ENCODE results near the gene PLOD3. TPM values are rescaled to one million over a fixed set of nuclear protein-coding genes. Genes with fewer than 3 reads are reported as not detected.

The PLOD3 gene
- total and polyA plus RNA-seq, 4 experiments from 2014 or later: 24.6 to 72.4 (median 47.2) TPM

DNA sequence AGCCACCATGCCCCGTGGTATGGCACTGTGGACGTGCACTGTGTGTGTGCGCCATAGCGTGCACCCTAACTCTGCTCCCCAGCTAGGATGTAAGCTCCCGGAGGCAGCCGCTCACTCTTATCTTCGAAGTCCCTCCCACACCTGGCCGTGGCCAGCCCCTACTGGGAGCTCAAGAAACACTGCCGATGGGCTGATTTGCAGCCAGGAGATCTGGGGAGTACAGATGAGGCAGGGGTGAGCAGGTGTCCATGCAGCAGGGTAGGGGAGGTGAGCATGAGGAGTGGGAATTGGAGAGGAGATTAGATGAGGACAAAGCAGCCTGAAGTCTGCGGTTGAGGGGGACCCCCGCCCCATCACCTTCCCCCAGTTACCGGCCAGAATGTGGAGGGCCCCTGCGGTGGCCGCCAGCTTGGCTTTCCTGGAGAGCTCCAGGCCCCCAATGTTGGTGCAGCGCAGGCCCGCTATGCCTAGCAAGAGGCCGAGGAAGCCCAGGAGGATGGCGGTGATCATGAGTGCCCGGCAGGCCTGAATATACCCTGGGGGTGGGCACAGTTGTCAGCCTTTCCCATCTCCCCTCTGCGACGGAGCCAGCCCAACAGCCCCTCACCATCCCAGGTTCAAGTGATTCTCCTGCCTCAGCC lies 16.6 kb upstream of the PLOD3 start:
- no peaks in the 10 kb centered on the region for H3K27me3 ChIP-seq (ENCODE audit: insufficient read depth, low read length)
- no peak overlapping the region for H3K27ac ChIP-seq (ENCODE audit: low read depth, low read length)

DNA sequence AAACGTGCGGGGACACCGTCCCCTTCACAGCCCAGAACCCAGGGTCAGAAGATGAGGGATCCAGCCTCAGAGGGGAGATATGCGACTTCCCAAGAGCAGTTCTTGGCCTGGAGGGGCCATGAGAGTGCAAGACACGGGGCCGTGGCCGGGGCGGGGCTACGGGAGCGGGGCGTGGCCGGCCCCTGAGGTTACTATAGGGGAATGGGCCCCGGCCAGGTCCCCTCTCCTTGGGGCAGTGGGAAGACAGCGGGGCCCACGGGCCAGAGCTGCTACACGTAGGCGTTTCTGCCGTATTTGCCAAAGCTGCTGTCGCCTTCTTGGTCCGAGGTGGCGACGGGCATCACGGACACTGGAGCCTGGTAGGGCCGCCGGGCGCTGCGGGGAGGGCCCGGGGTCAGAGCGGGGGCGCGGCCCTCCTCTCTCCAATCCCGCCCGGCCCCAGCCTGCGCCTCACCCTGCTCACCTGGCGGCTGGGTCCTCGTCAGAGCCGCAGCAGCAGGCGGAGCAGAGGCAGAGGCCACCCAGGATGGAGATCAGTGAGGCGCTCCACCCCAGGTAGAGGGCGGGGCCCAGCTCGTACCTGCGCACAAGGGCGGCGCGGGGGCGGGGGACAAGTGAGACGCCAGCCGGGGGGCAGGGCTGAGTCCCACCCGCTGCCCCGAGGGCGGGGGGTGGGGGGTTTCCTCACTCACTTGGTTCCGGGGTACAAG lies 14.9 kb upstream of the PLOD3 start:
- ChIA-PET POLR2A (ENCODE audit: partially characterized antibody) (interaction anchor here (2.8 kb wide), 1 partner anchor 20 kb away, joined by 7 read pairs; no protein-coding TSS in a partner anchor), CTCF (ENCODE audit: partially characterized antibody) (interaction anchor here (1.0 kb wide), 1 partner anchor 12 kb away, joined by 4 read pairs; no protein-coding TSS in a partner anchor)
- H3K27ac Mint-ChIP-seq: peak overlapping the region in 1 of 7 donors; percentile 42
- H3K4me1 Mint-ChIP-seq: peaks cover 0 to 4% (median 1%) of the 10 kb centered on the region in 4 donors
- H3K4me3 Mint-ChIP-seq: no peak overlapping the region
- H3K36me3 ChIP-seq (ENCODE audit: insufficient read depth, low read length): peaks cover 6% of the 10 kb centered on the region
- H3K36me3 Mint-ChIP-seq: peaks cover 4 to 31% of the 10 kb centered on the region in 2 donors
- no peak for DNase-seq
- no peak overlapping the region for H3K4me3 ChIP-seq (ENCODE audit: low read length in 2 of 2)
- H3K27ac ChIP-seq (ENCODE audit: low read depth, low read length): no peak overlapping the region
- H3K27me3 ChIP-seq (ENCODE audit: insufficient read depth, low read length): no peaks in the 10 kb centered on the region
- H3K9me3 ChIP-seq (ENCODE audit: control insufficient read depth in 1 of 2, low read length in 2 of 2): no peaks in the 10 kb centered on the region
- H3K9me3 Mint-ChIP-seq: peaks cover 0 to 2% (median 0%) of the 10 kb centered on the region in 8 donors
- no peaks in the 10 kb centered on the region for H3K27me3 Mint-ChIP-seq
- intact Hi-C loops (cut with micrococcal nuclease): no loop called here
- H3K4me1 ChIP-seq (ENCODE audit: insufficient read depth, low read length): no peaks in the 10 kb centered on the region

More for the DNA sequence above, 16.6 kb upstream of the PLOD3 start:
- Mint-ChIP-seq H3K4me3 (no peak overlapping the region), H3K4me1 (peaks cover 0 to 4% (median 2%) of the 10 kb centered on the region in 4 donors), H3K27me3 (no peaks in the 10 kb centered on the region), H3K27ac (peak overlapping the region in 1 of 7 donors; percentile 22), H3K9me3 (peaks cover 0 to 2% (median 0%) of the 10 kb centered on the region in 8 donors), H3K36me3 (peaks cover 8 to 25% of the 10 kb centered on the region in 2 donors)
- ChIA-PET POLR2A (ENCODE audit: partially characterized antibody) (interaction anchor here (2.8 kb wide), 1 partner anchor 18 kb away, joined by 7 read pairs; no protein-coding TSS in a partner anchor), CTCF (ENCODE audit: partially characterized antibody) (interaction anchor here (1.8 to 2.9 kb wide), 2 partner anchors 10 to 48 kb away, joined by 4 to 24 read pairs; partner anchors contain the start of gene FIS1)
- H3K4me3 ChIP-seq (ENCODE audit: low read length in 2 of 2): no peak overlapping the region
- H3K9me3 ChIP-seq (ENCODE audit: control insufficient read depth in 1 of 2, low read length in 2 of 2): no peaks in the 10 kb centered on the region
- DNase-seq: no peak
- no peaks in the 10 kb centered on the region for H3K4me1 ChIP-seq (ENCODE audit: insufficient read depth, low read length)
- H3K36me3 ChIP-seq (ENCODE audit: insufficient read depth, low read length): peaks cover 15% of the 10 kb centered on the region
- intact Hi-C loops (cut with micrococcal nuclease): no loop called here

DNA sequence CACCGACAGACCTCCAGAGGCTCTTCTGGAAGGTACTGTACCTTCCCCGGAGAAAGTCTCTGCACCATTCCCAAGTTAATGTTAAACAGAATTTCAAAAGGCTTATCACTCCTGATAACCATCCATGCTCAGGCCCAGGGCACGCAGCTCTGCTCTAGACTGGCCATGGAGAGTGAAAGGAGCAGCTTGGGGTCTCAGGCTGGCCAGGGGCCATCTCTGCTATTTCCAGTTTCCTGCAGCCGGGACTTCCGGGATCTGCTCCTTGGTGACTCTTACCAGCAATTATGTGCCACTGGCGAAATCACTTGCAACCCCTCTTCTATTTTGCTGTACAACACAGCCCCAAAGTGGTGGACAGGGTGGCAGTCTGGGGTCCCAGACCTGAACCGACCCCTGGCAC lies 14.3 kb upstream of the PLOD3 start:
- peak overlapping the region in 2 of 7 donors; percentile 37 to 47 for H3K27ac Mint-ChIP-seq

DNA sequence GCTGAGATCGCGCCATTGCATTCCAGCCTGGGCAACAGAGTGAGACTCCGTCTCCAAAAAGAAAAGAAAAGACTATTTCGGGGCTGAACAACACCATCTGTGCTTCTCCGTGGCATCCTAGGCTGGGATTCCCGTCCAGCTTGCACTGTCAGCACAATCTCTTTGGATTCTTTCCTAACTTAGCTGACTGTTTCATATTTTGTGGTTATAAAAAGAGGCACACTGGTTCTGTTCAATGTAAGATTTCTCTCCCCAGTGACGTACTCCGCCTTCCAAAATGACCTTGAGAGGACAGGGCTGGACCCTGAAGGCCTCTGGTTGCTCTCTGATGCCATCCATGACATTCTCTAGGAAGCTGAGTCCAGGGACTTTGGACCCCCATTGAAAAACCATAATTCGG lies 9.3 kb upstream of the PLOD3 start:
- Mint-ChIP-seq H3K27ac (no peak overlapping the region), H3K9me3 (peaks cover 0 to 2% (median 0%) of the 10 kb centered on the region in 8 donors), H3K4me1 (peaks cover 0 to 5% (median 4%) of the 10 kb centered on the region in 4 donors), H3K27me3 (no peaks in the 10 kb centered on the region), H3K36me3 (peaks cover 12 to 48% of the 10 kb centered on the region in 2 donors), H3K4me3 (no peak overlapping the region)
- Histone ChIP-seq H3K9me3 (ENCODE audit: control insufficient read depth in 1 of 2, low read length in 2 of 2) (no peaks in the 10 kb centered on the region), H3K36me3 (ENCODE audit: insufficient read depth, low read length) (peaks cover 22% of the 10 kb centered on the region), H3K4me3 (ENCODE audit: low read length in 2 of 2) (no peak overlapping the region), H3K4me1 (ENCODE audit: insufficient read depth, low read length) (no peaks in the 10 kb centered on the region), H3K27ac (ENCODE audit: low read depth, low read length) (no peak overlapping the region), H3K27me3 (ENCODE audit: insufficient read depth, low read length) (no peaks in the 10 kb centered on the region)
- POLR2A ChIA-PET (ENCODE audit: partially characterized antibody): interaction anchor here (0.7 to 1.8 kb wide), 4 partner anchors 9 to 19 kb away, joined by 3 to 7 read pairs (median 5); partner anchors contain the start of genes CLDN15, PLOD3 and ZNHIT1
- intact Hi-C loops (cut with micrococcal nuclease): no loop called here
- no peak for DNase-seq
- CTCF ChIA-PET (ENCODE audit: partially characterized antibody): interaction anchor here (0.8 kb wide), 1 partner anchor 64 kb away, joined by 4 read pairs; no protein-coding TSS in a partner anchor

More for the DNA sequence above, 14.3 kb upstream of the PLOD3 start:
- intact Hi-C loops (cut with micrococcal nuclease): no loop called here
- ChIA-PET POLR2A (ENCODE audit: partially characterized antibody) (interaction anchor here (2.8 kb wide), 1 partner anchor 14 kb away, joined by 8 read pairs; the partner anchor contains the start of genes PLOD3 and ZNHIT1), CTCF (ENCODE audit: partially characterized antibody) (interaction anchor here (1.4 kb wide), 1 partner anchor 13 kb away, joined by 6 read pairs; the partner anchor contains the start of gene FIS1)
- no peak for DNase-seq
- Mint-ChIP-seq H3K4me3 (no peak overlapping the region), H3K4me1 (peaks cover 0 to 4% (median 1%) of the 10 kb centered on the region in 4 donors), H3K36me3 (peaks cover 4 to 34% of the 10 kb centered on the region in 2 donors), H3K9me3 (peaks cover 0 to 2% (median 0%) of the 10 kb centered on the region in 8 donors), H3K27me3 (no peaks in the 10 kb centered on the region)
- H3K36me3 ChIP-seq (ENCODE audit: insufficient read depth, low read length): peaks cover 3% of the 10 kb centered on the region
- H3K27ac ChIP-seq (ENCODE audit: low read depth, low read length): no peak overlapping the region
- no peak overlapping the region for H3K4me3 ChIP-seq (ENCODE audit: low read length in 2 of 2)
- no peaks in the 10 kb centered on the region for H3K4me1 ChIP-seq (ENCODE audit: insufficient read depth, low read length)
- no peaks in the 10 kb centered on the region for H3K27me3 ChIP-seq (ENCODE audit: insufficient read depth, low read length)
- H3K9me3 ChIP-seq (ENCODE audit: control insufficient read depth in 1 of 2, low read length in 2 of 2): no peaks in the 10 kb centered on the region

DNA sequence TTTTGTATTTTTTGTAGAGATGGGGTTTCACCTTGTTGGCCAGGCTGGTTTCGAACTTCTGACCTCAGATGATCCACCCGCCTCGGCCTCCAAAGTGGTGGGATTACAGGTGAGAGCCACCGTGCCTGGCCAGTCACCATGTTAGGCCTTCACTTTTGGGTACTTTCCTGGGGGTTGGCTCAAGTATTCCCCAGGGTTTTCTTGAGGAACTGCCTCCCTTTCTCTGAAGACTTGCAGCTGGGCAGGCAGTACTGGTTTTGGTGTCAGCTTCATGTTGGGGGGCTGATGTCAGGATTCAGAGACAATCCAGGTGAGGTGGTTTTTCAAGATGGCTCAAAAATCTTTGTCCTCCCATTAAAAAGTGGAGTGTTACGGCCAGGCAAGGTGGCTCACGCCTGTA lies 8.3 kb upstream of the PLOD3 start:
- H3K27ac ChIP-seq (ENCODE audit: low read depth, low read length): no peak overlapping the region
- Mint-ChIP-seq H3K27me3 (no peaks in the 10 kb centered on the region), H3K4me1 (peaks cover 0 to 9% (median 3%) of the 10 kb centered on the region in 4 donors), H3K9me3 (no peaks in the 10 kb centered on the region), H3K4me3 (no peak overlapping the region), H3K36me3 (peaks cover 10 to 46% of the 10 kb centered on the region in 2 donors), H3K27ac (no peak overlapping the region)
- peaks cover 22% of the 10 kb centered on the region for H3K36me3 ChIP-seq (ENCODE audit: insufficient read depth, low read length)
- no peaks in the 10 kb centered on the region for H3K9me3 ChIP-seq (ENCODE audit: control insufficient read depth in 1 of 2, low read length in 2 of 2)
- H3K27me3 ChIP-seq (ENCODE audit: insufficient read depth, low read length): no peaks in the 10 kb centered on the region
- intact Hi-C loops (cut with micrococcal nuclease): no loop called here
- no peak overlapping the region for H3K4me3 ChIP-seq (ENCODE audit: low read length in 2 of 2)
- ChIA-PET POLR2A (ENCODE audit: partially characterized antibody) (interaction anchor here (1.2 to 1.8 kb wide), 2 partner anchors 12 to 18 kb away, joined by 4 to 7 read pairs; partner anchors contain the start of gene CLDN15), CTCF (ENCODE audit: partially characterized antibody) (interaction anchor here (1.1 to 1.7 kb wide), 5 partner anchors 12 to 82 kb away, joined by 3 to 8 read pairs (median 4); partner anchors contain the start of gene CLDN15)
- DNase-seq: no peak
- H3K4me1 ChIP-seq (ENCODE audit: insufficient read depth, low read length): no peaks in the 10 kb centered on the region

DNA sequence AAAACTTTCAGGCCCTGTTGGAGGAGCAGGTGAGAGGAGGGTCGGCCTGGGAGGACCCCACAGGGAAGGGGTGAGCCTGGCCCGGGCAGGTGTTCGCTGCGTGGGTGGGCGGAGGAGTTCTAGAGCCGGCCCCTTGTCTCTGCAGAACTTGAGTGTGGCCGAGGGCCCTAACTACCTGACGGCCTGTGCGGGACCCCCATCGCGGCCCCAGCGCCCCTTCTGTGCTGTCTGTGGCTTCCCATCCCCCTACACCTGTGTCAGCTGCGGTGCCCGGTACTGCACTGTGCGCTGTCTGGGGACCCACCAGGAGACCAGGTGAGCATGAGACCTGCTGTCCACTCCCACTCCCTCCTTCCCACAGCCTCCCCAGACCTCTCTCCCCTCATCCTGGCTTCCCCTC lies 6.1 kb upstream of the PLOD3 start:
- Histone ChIP-seq H3K9me3 (ENCODE audit: control insufficient read depth in 1 of 2, low read length in 2 of 2) (no peaks in the 10 kb centered on the region), H3K4me1 (ENCODE audit: insufficient read depth, low read length) (peaks cover 19% of the 10 kb centered on the region), H3K4me3 (ENCODE audit: low read length in 2 of 2) (no peak overlapping the region), H3K36me3 (ENCODE audit: insufficient read depth, low read length) (peaks cover 22% of the 10 kb centered on the region), H3K27ac (ENCODE audit: low read depth, low read length) (no peak overlapping the region), H3K27me3 (ENCODE audit: insufficient read depth, low read length) (no peaks in the 10 kb centered on the region)
- ChIA-PET POLR2A (ENCODE audit: partially characterized antibody) (interaction anchor here (1.7 kb wide), 1 partner anchor 21 kb away, joined by 7 read pairs; the partner anchor contains the start of gene FIS1), CTCF (ENCODE audit: partially characterized antibody) (interaction anchor here (2.3 kb wide), 1 partner anchor 20 kb away, joined by 12 read pairs; the partner anchor contains the start of gene FIS1)
- H3K4me3 Mint-ChIP-seq: no peak overlapping the region
- no peak for DNase-seq
- no peaks in the 10 kb centered on the region for H3K27me3 Mint-ChIP-seq
- no peaks in the 10 kb centered on the region for H3K9me3 Mint-ChIP-seq
- peaks cover 9 to 29% (median 17%) of the 10 kb centered on the region in 4 donors for H3K4me1 Mint-ChIP-seq
- no peak overlapping the region for H3K27ac Mint-ChIP-seq
- intact Hi-C loops (cut with micrococcal nuclease): no loop called here
- peaks cover 7 to 41% of the 10 kb centered on the region in 2 donors for H3K36me3 Mint-ChIP-seq
